Liver (tissue), 9 donors: Measurements from ENCODE around the gene FER1L5. TPM values are rescaled to one million over a fixed set of nuclear protein-coding genes. Genes with fewer than 3 reads are reported as not detected.

ENCODE experiments used
- DNase-seq: peaks from one replicate; pipeline ENCODE4 v3.0.0-alpha.2; 2017; ENCODE audit warnings: low spot score
- H3K27ac ChIP-seq, 2 donors: one replicate each; pipeline ENCODE4 v1.7.0; 2013; ENCODE audit warnings: inconsistent platforms in 2 of 2, low read length in 2 of 2, control low read depth in 1 of 2, low read depth in 1 of 2, mild to moderate bottlenecking in 1 of 2
- H3K27me3 ChIP-seq, 4 donors: one replicate each; pipeline versions ENCODE4 v1.6.1 to v1.7.0; 2013; ENCODE audit warnings: low read length in 3 of 4, inconsistent platforms in 1 of 4, mild to moderate bottlenecking in 1 of 4, moderate library complexity in 1 of 4; ENCODE audit not compliant: control insufficient read depth in 4 of 4, insufficient read depth in 4 of 4
- H3K36me3 ChIP-seq, 4 donors: one replicate each; pipeline versions ENCODE4 v1.6.1 to v1.7.0; 2013; ENCODE audit warnings: low read length in 3 of 4, mild to moderate bottlenecking in 3 of 4, low read depth in 1 of 4, moderate library complexity in 1 of 4; ENCODE audit not compliant: control insufficient read depth in 4 of 4, insufficient read depth in 3 of 4
- H3K4me1 ChIP-seq, 4 donors: one replicate each; pipeline versions ENCODE4 v1.6.1 to v1.7.0; 2013; ENCODE audit warnings: low read length in 3 of 4, mild to moderate bottlenecking in 3 of 4, moderate library complexity in 1 of 4; ENCODE audit not compliant: control insufficient read depth in 4 of 4, insufficient read depth in 4 of 4
- H3K4me3 ChIP-seq, 3 donors: one replicate each; pipeline versions ENCODE4 v1.6.1 to v1.7.0; 2013; ENCODE audit warnings: low read length in 3 of 3, control low read depth in 1 of 3, low read depth in 1 of 3, mild to moderate bottlenecking in 1 of 3
- H3K9ac ChIP-seq, 2 donors: one replicate each; pipeline ENCODE4 v1.7.0; 2013; ENCODE audit warnings: low read length in 2 of 2, mild to moderate bottlenecking in 2 of 2, moderate library complexity in 2 of 2, control low read depth in 1 of 2, low read depth in 1 of 2
- H3K9me3 ChIP-seq, 4 donors: one replicate each; pipeline versions ENCODE4 v1.6.1 to v1.7.0; 2013; ENCODE audit warnings: low read length in 3 of 4; ENCODE audit not compliant: control insufficient read depth in 4 of 4
- ATF3 ChIP-seq: IDR thresholded peaks from 2 replicates; pipeline ENCODE4 v1.6.1; 2016; ENCODE audit warnings: antibody characterized with exemption
- CTCF ChIP-seq: fragments of 150-350 bp; IDR thresholded peaks from 2 replicates; pipeline ENCODE4 v1.5.1; 2017; ENCODE audit warnings: improper control_type of control experiment, low read depth, low read length; ENCODE audit not compliant: missing input control
- EGR1 ChIP-seq, 2 donors: IDR thresholded peaks; 2 replicates each; pipeline ENCODE4 v1.6.1; 2016 to 2018; ENCODE audit warnings: antibody characterized with exemption in 2 of 2, low read depth in 2 of 2
- FOXA1 ChIP-seq: IDR thresholded peaks from 2 replicates; pipeline ENCODE4 v1.6.1; 2016; ENCODE audit warnings: antibody characterized with exemption
- FOXA2 ChIP-seq: IDR thresholded peaks from 2 replicates; pipeline ENCODE4 v1.6.1; 2016; ENCODE audit warnings: antibody characterized with exemption
- GABPA ChIP-seq, 2 donors: IDR thresholded peaks in 1 of 2; conservative IDR thresholded peaks in 1 of 2; 2 replicates each; pipeline ENCODE4 v1.6.1; 2016; ENCODE audit warnings: antibody characterized with exemption in 2 of 2, mild to moderate bottlenecking in 1 of 2, moderate library complexity in 1 of 2
- HNF4A ChIP-seq, 2 donors: conservative IDR thresholded peaks; 2 replicates each; pipeline ENCODE4 v1.6.1; 2016; ENCODE audit warnings: antibody characterized with exemption in 2 of 2, mild to moderate bottlenecking in 2 of 2
- HNF4G ChIP-seq: IDR thresholded peaks from 2 replicates; pipeline ENCODE4 v1.6.1; 2016; ENCODE audit warnings: antibody characterized with exemption
- JUND ChIP-seq, 2 donors: IDR thresholded peaks; 2 replicates each; pipeline ENCODE4 v1.6.1; 2016; ENCODE audit warnings: antibody characterized with exemption in 2 of 2
- MAX ChIP-seq: IDR thresholded peaks from 2 replicates; pipeline ENCODE4 v1.6.1; 2016; ENCODE audit warnings: antibody characterized with exemption
- NR2F2 ChIP-seq: IDR thresholded peaks from 2 replicates; pipeline ENCODE4 v1.6.1; 2016; ENCODE audit warnings: antibody characterized with exemption
- RAD21 ChIP-seq, 2 donors: IDR thresholded peaks; 2 replicates each; pipeline ENCODE4 v1.6.1; 2016; ENCODE audit warnings: antibody characterized with exemption in 2 of 2, mild to moderate bottlenecking in 2 of 2
- REST ChIP-seq: IDR thresholded peaks from 2 replicates; pipeline ENCODE4 v1.6.1; 2016; ENCODE audit warnings: antibody characterized with exemption, mild to moderate bottlenecking
- RXRA ChIP-seq, 2 donors: IDR thresholded peaks; 2 replicates each; pipeline ENCODE4 v1.6.1; 2017 to 2018; ENCODE audit warnings: antibody characterized with exemption in 2 of 2, mild to moderate bottlenecking in 1 of 2
- SP1 ChIP-seq: IDR thresholded peaks from 2 replicates; pipeline ENCODE4 v1.6.1; 2018; ENCODE audit warnings: antibody characterized with exemption, mild to moderate bottlenecking
- TAF1 ChIP-seq: conservative IDR thresholded peaks from 2 replicates; pipeline ENCODE4 v1.6.1; 2016; ENCODE audit warnings: antibody characterized with exemption, mild to moderate bottlenecking
- YY1 ChIP-seq: IDR thresholded peaks from 2 replicates; pipeline ENCODE4 v1.6.1; 2016; ENCODE audit warnings: antibody characterized with exemption, mild to moderate bottlenecking
- ZBTB33 ChIP-seq: IDR thresholded peaks from 2 replicates; pipeline ENCODE4 v1.6.1; 2016; ENCODE audit warnings: antibody characterized with exemption
- WGBS: extraction: QIAGEN DNeasy Blood & Tissue Kit; methylation state at CpG from one replicate; pipeline ENCODE4 v1.1.7; 2013; 5-methylcytosine and 5-hydroxymethylcytosine counted together
- polyA plus RNA-seq, 2 donors: library from polyadenylated mRNA; stranded (reverse) in 1 of 2; unstranded in 1 of 2; fragments of 200-250 nt in 1 of 2; fragments of >200 nt in 1 of 2; fragmentation: Nextera tagmentation in 1 of 2; extraction: Ambion mirVana in 1 of 2; gene quantifications; one replicate each; pipeline versions ENCODE4 v1.2.1 to v1.2.3, GENCODE V29; 2013 to 2015
- total RNA-seq, 2 donors: library from RNA; depleted of rRNA; stranded (reverse); fragments of >200 nt; gene quantifications; one replicate each; pipeline ENCODE4 v1.2.3, GENCODE V29; 2014
- donor health status: healthy.
- donor health status: healthy.
- donor health status: healthy.
- donor health status: healthy.
- donor health status: healthy.

Gene FER1L5
- total and polyA plus RNA-seq, 4 donors = under 0.01 TPM; not detected in 3

GRCh38 chr2:96702098-96702785, 59.7 kb downstream of the FER1L5 start:
- DNase-seq = no peak
- Histone ChIP-seq H3K4me1 (no peaks in the 10 kb centered on the region), H3K27ac (no peak overlapping the region), H3K36me3 (peaks cover 9 to 38% (median 18%) of the 10 kb centered on the region in 4 donors), H3K9ac (no peak overlapping the region), H3K9me3 (no peaks in the 10 kb centered on the region), H3K4me3 (no peak overlapping the region), H3K27me3 (no peaks in the 10 kb centered on the region)
- TF ChIP-seq HNF4A (conservative IDR thresholded peaks at IDR 0.05) (no peak), ZBTB33 (no peak), RXRA (IDR thresholded peaks at IDR 0.05) (no peak), GABPA (IDR thresholded peaks at IDR 0.05 in 1 of 2, conservative IDR thresholded peaks at IDR 0.05 in 1 of 2) (no peak), RAD21 (IDR thresholded peaks at IDR 0.05) (no peak), HNF4G (no peak), TAF1 (no peak), MAX (no peak), YY1 (no peak), NR2F2 (no peak), CTCF (no peak), JUND (IDR thresholded peaks at IDR 0.05) (no peak), REST (no peak), SP1 (no peak), FOXA2 (no peak), EGR1 (IDR thresholded peaks at IDR 0.05; ENCODE audit: low read depth in 2 of 2) (no peak), FOXA1 (no peak), ATF3 (no peak)
- WGBS = 96% methylated on average over 17 of the region's 17 CpGs
